Neural cell (in vitro differentiated cells): ENCODE data around the gene UQCC2.

Experiments used
- EZH2 ChIP-seq: fragments of 200-600, 300-800 bp; shearing (Covaris generic), sonication (generic); IDR thresholded peaks from 2 replicates; pipeline ENCODE4 v1.6.1; 2014; ENCODE audit warnings: antibody characterized with exemption, low read length, borderline replicate concordance, mild to moderate bottlenecking; ENCODE audit not compliant: insufficient read depth, poor library complexity, severe bottlenecking
- TF ChIP-seq, protein P1 (sequence below): IDR thresholded peaks from 2 replicates; pipeline ENCODE4 v1.6.1; 2012; ENCODE audit warnings: borderline replicate concordance

DNA sequence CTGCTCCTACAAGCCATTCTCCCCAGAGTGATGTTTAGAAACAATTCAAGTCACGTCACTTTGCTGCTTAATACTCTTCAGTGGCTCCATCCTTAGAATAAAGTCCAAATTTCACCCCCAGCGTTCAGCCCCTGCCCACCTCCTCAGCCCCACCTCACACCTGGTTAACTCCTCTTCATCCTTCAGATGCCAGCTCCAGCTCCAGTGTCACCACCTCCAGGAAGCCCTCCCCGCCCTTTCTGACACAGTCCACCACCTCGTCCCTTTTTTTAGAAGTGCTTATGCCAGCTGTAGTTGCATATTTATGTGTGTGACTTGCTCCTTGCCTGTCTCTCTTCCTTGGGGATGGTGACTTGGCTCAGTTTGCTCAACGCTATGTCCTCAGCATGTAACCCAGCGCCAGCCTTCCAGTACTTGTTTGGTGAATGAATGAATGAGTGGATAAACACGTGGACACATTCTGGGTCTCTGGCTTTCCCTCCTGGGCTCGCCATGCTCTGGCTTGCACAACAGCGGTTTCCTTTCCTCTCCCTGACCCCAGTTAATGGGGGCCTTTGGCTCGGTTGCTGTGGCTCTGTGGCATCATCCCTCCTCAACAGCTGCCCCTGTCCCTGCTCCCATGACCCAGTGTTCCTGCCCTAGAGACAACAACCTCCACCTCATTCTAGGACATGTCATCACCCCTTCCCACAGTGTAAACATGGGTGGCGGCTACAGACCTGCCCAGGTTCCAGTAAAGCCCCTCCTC, 38.9 kb upstream of the UQCC2 start:
- TF ChIP-seq, protein P1, sequence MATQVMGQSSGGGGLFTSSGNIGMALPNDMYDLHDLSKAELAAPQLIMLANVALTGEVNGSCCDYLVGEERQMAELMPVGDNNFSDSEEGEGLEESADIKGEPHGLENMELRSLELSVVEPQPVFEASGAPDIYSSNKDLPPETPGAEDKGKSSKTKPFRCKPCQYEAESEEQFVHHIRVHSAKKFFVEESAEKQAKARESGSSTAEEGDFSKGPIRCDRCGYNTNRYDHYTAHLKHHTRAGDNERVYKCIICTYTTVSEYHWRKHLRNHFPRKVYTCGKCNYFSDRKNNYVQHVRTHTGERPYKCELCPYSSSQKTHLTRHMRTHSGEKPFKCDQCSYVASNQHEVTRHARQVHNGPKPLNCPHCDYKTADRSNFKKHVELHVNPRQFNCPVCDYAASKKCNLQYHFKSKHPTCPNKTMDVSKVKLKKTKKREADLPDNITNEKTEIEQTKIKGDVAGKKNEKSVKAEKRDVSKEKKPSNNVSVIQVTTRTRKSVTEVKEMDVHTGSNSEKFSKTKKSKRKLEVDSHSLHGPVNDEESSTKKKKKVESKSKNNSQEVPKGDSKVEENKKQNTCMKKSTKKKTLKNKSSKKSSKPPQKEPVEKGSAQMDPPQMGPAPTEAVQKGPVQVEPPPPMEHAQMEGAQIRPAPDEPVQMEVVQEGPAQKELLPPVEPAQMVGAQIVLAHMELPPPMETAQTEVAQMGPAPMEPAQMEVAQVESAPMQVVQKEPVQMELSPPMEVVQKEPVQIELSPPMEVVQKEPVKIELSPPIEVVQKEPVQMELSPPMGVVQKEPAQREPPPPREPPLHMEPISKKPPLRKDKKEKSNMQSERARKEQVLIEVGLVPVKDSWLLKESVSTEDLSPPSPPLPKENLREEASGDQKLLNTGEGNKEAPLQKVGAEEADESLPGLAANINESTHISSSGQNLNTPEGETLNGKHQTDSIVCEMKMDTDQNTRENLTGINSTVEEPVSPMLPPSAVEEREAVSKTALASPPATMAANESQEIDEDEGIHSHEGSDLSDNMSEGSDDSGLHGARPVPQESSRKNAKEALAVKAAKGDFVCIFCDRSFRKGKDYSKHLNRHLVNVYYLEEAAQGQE: no peak
- TF ChIP-seq EZH2: no peak
